ENCODE results near the gene ATAD2B.

Gene ATAD2B

DNA sequence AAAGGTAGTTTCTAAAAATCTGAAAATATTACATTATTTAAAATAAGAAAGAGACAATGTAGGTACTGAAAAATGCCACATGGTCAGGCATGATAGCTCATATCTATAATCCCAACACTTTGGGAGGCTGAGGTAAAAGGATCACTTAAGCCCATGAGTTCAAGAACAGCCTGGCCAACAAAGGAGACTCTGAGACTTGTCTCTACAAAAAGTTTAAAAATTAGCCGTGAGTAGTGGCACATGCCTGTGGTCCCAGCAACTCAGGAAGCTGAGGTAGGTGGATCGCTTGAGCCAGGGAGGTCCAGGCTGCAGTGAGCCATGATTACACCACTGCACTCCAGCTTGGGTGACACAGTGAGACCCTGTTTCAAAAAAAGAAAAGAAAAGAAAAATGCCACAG lies 21.8 kb downstream of the ATAD2B start:
- DNase-seq = no peak

DNA sequence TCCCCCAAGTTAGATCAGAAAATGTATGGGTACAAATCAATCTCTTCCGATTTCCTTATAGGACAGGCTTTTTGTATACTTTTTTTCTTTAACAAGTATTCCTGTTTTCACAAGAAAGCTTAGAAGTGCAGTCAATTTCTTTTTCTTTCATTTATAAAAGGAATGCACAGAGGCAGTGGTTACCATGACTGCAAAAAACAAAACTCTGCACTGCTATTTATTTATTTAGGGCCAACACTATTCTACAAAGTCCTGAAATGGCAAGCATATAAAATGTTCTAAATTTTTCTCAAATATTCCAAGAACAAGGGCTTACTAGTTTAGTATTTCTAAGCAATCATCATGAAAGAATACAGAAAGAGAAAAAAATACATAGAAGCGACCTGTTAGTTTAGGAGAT lies 22.2 kb downstream of the ATAD2B start:
- no peak for DNase-seq

DNA sequence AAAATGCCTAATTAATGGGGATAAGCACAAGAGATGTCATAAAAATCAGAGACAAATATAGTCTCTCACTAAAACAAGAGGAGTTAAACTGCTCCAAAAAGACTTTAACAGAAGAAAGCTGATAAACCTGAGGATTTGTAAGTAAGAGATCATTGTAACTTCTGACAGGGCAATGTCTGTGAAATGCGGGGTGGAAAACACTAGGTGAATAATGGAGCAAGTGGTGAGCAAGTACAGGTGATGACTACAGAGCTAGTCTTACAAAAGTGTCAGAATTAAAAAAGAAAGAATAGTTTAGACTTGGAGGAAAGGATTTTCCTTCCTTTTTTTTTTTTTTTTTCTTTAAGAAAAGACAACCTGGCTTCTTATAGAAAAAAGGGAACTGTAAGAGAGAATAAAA lies 22.7 kb downstream of the ATAD2B start:
- no peak for DNase-seq

DNA sequence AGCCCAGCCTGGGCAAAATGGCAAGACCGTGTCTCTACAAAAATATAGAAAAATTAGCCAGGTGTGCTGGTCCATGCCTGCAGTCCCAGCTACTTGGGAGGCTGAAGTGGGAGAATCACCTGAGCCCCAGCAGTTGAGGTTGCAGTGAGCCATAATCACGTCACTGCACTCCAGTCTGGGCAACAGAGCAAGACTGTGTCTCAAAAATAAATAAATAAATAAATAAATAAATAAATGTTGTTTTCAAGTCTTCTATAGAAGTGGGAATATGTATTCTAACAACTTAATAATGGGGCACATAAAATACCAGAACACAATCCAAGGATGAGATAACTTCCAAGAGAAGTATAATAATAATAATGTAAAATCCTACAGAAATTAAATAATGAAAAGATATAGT lies 23.9 kb downstream of the ATAD2B start:
- DNase-seq = no peak

DNA sequence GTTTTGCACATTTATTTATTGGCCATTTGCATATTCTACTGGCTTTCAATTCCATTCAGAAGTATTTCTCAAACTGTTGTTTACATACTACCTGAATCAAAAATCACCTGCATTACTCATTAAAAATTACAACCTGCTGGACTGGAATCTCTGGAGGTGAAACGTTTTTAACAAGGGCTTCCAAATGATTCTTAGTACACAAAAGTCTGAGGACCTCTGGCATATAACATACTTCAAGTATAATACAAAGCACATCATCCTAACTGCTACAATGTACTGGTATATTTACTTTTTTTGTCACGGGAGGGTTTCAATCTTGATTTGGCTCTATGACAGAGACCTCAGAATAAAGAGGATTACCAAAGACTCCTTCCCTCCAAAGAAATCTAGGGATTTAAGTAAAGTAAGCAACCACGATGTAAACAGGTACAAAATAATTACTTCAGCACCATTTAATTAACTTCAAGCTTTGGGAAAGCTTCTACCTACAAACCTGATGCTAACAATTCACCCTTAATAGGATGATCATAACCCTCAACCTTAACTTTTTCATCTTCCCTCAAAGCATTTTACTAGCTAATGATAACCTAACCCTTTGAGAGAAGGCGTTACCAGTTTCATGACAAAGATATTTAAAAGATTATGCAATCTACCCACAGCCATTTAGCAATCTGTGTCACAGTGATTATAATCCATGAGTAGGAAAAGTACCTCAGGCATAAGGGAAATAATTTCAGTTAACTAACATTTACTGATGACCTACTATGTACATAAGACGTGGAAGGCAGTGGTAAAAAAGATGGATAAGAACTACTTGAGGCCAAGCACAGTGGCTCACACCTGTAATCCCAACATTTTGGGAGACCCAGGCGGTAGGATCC lies 24.7 kb downstream of the ATAD2B start:
- DNase-seq = peak; percentile 1

DNA sequence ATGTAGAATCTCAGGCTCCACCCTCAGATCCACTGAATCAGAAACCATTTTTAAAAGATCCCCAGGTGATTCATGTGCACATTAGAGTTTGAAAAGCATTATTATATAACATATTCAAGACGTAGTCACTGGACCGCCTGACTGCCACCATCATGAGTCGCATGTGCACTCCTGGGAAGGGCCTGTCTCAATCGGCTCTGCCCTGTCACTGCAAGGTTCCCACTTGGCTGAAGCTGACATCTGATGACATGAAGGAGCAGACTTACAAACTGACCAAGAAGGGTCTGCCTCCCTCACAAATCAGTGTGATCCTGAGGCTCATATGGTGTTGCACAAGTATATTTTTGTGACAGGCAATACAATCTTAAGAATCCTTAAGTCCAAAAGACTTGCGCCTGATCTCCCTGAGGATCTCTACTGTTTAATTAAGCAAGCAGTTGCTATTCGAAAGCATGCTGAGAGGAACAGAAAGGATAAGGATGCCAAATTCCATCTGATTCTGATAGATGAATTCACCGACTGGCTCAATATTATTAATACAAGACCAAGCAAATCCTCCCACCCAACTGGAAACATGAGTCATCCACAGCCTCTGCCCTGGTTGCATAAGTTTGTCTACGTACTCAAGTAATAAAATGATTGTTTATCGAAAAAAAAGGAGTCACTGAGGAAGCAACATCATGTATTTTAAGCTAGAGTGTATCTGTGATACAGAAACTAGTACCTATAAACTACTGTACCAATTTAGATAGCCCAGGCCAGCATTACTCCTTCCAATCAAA lies 26.2 kb downstream of the ATAD2B start:
- no peak for DNase-seq

DNA sequence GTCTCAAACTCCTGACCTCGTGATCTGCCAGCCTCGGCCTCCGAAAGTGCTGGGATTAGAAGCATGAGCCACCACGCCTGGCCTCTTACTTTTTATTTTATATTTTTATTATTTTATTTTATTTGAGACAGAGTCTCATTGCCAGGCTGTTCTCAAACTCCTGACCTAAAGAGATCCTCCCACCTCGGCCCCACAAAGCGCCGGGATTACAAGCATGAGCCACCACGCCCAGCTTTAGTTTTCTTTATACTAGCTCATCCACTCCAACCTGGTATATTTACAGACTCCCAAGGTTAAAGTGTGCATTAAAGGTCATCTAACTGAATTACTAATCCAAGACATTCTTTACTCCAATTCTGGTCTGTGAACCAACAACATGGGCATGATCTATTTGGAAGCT lies 26.8 kb downstream of the ATAD2B start:
- no peak for DNase-seq

DNA sequence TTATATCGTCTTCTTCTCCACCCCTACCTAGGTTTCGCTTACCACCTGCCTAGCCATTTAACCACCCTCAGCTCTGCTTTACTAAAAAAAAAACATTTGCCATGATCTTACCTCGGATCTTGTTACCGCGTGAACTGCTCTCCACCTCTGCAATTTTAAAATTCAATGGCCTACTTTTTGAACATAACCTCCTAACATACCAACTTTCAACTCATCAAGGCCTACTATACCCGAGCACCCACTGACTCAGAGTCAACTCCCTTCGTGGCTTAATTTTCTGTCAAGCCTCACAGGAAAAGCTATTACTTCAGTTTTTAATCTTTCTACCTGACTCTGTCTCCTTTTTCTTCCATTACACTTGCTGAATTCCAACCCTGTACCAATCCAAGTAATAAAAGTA lies 55.7 kb downstream of the ATAD2B start:
- no peak for DNase-seq

DNA sequence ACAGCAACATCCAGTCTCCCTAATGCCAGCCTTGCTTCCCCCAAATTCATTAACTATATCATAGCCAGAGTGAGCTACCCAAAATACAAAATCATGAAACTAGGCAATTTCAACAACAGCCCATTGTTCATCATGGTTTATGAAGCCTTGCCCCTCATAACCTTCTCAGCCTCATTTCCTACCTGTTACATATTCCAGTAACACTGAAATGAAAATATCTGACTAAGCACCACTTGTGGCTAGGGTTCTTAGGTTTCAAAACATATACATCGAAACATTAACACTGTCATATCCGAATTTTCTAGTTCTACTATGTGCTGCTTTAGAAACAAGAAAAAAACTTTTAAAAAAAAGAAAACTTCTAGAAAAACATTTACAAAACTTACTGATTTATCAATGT lies 59.5 kb downstream of the ATAD2B start:
- no peak for DNase-seq

DNA sequence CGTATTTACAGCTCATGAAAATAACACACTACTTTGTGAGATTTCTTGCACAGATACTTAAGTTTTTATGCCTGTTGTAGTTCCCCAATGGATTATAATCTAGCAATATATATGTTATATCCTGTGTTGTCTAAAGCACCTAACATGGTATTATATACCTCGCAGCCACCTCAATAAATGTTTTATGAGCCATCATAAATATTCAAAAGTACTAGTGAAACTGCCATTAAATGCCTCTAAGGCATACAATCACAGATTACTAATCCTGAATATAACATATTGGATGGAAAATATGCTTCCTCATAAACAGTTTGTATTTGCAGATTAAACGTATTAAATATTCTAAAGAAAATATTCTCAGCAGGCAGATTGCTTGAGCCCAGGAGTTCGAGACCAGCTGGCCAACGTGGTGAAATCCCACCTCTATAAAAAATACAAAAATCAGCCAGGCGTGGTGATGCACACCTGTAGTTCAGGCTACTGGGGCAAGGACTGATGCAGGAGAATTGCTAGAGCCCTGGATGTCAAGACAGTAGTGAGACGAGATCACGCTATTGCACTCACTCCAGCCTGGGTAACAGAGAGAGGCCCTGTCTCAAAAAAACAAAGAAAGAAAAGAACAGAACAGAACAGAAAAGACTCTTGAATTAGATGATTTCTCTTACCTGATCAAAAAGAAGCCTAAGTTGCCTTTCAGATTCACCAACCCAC lies 64.1 kb downstream of the ATAD2B start:
- no peak for DNase-seq

DNA sequence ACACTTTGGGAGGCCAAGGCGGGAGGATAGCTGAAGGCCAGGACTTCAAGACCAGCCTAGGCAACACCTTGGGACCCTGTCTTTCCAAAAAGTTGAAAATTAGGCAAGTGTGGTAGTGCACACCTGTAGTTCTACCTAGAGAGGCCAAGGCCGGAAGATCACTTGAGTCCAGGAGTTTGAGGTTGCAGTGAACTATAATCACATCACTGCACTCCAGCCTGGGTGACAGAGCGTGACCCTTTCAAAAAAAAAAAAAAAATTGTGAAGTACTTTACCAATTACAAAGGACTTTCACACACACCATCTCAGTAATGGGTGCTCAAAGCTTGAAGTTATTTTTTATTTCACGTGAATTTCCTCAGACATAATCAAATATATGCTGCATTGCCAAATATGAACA lies 65.0 kb downstream of the ATAD2B start:
- DNase-seq = no peak

DNA sequence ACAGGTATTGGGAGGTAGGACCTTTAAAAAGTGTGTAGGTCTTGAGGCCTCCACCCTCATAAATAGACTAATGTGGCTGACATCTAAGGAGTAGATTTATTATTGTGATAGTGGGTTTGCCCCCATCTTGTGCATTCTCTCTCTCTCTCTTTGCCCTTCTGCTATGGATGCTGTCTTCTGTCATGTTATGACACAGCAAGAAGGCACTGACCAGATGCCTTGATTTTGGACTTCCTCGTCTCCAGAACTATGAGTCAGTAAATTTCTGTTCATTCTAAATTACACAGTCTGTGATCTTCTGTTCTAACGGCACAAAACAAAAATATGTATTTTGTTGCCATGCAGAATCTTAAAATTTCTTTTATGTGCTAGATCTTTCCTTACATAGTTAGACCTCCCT lies 66.9 kb downstream of the ATAD2B start:
- DNase-seq = no peak

DNA sequence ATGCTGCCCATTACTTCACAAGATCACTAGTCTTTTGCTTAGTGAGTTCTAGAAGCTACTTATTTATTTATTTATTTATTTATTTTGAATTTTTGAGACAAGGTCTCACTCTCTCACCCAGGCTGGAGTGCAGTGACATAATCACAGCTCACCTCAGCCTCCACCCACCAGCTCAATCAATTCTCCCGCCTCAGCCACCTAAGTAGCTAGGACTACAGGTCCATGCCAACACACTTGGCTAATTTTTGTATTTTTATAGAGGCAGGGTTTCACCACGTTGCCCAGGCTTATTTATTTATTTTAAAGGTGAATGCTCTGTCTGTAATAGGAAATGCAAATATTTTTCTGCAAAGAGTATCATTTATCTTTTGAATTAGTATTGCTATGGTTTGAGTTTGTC lies 67.7 kb downstream of the ATAD2B start:
- DNase-seq = no peak

DNA sequence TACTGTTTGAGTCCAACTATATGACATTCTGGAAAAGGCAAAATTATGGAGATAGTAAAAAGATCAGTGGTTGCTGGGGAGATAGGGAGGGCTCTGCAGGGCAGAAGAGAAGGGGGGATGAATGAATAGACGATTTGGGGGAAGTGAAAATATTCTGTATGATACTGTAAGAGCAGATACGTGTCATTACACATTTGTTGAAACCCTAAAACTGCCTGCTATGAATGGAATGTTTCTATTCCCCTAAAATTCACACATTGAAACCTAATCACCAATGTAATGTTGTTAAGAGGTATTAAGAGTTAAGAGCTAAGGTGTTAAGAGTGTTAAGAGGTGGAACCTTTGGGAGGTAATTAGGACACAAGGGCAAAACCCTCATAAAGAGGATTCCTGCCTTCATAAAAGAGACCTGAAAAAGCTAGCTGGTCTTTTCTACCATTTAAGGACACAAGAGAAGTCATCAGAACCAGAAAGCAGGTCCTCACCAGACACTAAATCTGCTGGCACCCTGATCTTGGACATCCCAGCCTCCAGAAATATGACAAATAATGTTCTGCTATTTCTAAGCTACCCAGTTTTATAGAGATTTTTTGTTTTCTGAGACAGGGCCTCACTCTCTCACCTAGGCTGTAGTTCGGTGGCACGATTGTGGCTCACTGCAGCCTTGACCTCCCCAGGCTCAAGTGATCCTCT lies 76.2 kb downstream of the ATAD2B start:
- no peak for DNase-seq

DNA sequence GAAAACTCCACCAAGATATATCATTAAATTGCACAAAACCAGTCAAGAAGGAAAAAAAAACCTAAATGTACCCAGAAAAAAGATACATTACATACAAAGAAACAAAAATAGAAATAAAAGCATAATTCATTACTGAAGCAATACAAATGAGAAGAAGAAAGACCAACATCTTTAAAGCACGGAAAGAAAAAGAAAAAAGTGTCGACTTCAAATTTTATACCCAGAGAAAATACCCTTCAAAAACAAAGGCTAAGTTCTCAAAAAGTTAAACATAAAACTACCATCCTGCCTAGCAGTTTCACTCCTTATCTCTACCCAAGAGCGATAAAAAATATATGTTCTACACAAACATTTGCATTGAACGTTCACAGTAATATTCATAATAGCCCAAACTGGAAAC lies 82.0 kb downstream of the ATAD2B start:
- no peak for DNase-seq

DNA sequence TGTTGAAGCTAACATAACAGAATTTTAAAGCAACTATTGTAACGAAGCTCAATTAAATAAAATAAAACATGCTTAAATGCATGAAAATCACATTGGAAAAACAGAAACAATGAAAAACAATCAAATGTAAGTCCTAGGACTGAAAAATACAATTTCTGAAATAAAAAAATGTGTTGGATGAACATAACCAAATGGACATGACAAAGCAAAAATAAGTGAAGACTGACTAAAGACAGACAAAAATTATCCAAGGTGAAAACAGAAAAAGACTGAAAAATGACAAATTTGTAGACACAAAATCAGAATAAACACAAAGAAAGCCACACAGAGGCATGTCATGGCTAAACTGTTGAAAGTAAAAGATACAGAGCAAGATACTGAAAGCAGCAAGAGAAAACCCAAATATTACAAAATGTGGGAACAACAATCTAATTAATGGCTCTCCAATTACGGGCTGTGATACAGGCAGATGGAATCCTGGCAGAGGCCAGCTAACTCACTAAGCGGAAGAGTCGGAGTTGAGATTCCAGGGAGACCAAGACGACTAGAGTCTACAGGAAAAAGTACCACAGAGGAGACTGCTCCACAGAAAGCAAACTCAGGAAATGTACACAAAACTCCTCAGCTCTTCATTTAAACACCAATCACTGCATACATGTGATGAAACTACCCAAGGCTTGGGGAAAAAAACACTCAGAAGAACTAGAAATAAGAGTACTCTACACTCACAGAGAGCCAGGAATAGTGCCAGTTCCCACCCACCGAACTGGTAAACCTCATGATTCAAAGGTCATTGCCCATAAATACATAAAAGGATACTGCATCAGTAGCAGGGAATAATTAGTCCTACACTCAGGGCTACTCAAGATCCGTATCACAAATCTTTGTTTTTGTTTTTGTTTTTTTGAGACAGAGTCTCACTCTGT lies 83.6 kb downstream of the ATAD2B start:
- DNase-seq = peak; percentile 2

DNA sequence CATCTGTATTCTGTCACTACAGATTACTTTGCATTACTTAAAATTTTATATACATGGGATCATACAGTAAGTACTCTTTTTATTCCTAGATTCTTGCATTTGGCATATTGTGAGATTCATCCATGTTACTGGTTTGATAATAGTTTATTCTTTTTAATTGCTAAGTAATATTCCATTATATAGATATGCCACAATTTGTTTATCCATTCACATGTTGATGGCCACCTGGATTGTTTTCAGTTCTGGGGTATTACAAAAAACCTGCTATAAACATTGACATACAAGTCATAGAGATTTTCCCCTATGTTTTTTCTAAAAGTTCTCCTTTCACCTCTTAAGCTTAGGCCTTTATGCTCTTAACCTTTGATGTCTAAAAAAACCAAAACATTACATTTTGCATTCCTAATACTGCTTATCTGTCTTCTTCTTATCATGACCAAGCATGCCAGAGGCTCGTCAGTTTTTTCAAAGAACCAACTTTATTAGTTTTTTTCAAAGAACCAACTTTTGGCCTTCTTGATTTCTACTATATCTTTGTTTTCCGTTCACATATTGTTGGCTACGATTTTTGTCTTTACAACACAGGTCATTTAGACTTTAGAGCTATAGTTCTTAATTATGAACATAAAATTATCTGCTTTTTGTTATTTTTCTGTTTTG lies 86.9 kb downstream of the ATAD2B start:
- DNase-seq = no peak

DNA sequence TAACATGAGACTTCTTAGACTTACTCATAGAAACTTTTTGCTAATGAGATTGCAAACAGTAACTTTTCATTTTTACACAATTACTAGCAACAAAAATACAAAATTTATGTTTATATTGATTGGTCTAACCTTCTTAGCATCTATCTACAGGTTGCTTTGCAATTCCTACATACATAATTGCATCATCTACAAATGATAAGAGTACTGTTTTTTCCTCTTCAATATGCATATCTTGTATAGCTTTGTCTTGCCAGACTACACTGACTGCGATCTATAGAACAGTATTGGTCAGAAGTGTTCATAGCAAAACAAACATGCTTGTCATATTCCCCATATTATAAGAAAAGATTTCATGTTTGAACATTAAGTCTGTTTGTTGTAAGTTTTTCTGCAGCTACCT lies 87.9 kb downstream of the ATAD2B start:
- DNase-seq = no peak

DNA sequence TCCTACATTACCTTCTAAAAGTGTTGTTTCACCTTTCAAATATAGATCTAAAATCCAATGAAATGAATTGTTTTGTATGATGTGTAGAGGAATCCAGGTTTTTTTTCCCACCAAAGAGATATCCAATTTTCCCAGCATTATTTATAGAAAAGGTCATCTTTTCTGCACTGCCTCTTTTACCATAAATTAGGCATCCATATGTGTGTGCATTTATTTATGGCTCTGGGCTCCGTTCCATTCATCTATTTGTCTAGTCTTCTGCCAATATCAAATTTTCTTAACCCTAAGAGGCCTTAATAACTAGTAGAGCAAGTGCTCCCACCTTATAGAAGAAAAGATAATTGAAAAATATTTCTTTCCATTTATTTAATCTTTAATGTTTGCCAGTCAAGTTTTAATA lies 88.3 kb downstream of the ATAD2B start:
- DNase-seq = peak; percentile 3

DNA sequence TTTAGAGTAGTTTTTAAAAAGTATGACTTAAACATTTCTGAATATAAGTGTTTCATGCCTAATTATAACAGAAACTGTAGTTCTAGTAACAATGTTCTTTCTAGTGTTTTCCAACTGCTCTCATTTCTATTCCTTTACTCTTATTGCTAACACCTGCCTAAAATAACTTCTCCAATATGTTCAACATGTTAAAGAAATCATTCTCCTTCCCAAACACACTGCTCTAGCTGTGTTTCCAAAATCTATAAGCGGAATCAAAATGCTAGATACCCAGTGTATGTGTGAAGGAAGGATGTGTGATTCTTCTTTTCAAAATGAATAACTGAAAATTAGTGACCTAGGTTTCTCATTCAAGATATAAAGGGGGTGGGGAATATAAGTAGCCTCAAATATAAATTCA lies 89.1 kb downstream of the ATAD2B start:
- DNase-seq = no peak

DNA sequence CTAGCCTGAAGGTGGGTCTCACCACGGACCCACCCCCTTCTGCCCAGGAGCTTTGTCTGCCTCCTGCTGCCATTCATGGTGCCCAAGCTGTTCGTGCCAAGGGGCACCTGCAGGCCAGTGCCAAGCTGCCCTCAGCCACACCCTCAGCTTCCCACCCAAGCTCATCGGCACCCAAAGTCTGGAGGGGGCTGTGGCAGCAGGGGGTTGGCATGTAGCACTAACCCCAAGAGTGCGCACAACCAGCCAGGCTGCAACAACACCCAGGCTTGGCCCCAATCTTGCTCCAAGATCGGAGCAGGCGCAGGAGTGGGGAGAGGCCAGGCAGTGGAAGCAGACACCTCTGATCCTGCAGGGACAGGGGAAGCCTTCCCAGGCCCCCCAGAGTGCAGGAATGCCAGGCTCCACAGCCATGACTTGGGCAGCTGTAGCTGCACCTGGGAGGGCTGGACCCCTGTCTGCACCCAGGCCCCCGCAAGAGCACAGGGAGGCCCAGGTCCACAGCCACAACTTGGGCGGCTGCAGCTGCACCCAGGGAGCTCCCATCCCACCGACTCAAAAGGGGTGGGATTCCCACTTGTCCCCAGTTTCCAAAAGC lies 89.9 kb downstream of the ATAD2B start:
- DNase-seq = no peak
